Astrocyte (in vitro differentiated cells and primary cell): ENCODE data around the gene UBL7. TPM values are rescaled to one million over a fixed set of nuclear protein-coding genes. Genes with fewer than 3 reads are reported as not detected.
A peak's percentile ranks its signal among the peaks of the same experiment; 100 is the strongest.

Experiments
- DNase-seq: peaks from one replicate; pipeline ENCODE4 v3.0.0-alpha.2; 2010; ENCODE audit warnings: low read depth
- FAIRE-seq: peaks from 2 replicates; lab custom pipeline; 2011; peaks lifted over from hg19 to GRCh38; lab: Jason Lieb, UNC
- H2AFZ ChIP-seq: 2 replicates; pipeline ENCODE4 v1.6.0; 2012; ENCODE audit warnings: low read depth, low read length, inconsistent platforms
- H3K27ac ChIP-seq: 2 replicates; pipeline ENCODE4 v1.5.1; 2011; ENCODE audit warnings: low read depth, low read length, inconsistent platforms
- H3K27me3 ChIP-seq: 2 replicates; pipeline ENCODE4 v1.6.0; 2011; ENCODE audit warnings: low read length, inconsistent platforms; ENCODE audit not compliant: insufficient read depth
- H3K36me3 ChIP-seq: 2 replicates; pipeline ENCODE4 v1.5.1; 2011; ENCODE audit warnings: low read length, inconsistent platforms; ENCODE audit not compliant: insufficient read depth
- H3K4me1 ChIP-seq: 2 replicates; pipeline ENCODE4 v1.5.1; 2011; ENCODE audit warnings: low read length, inconsistent platforms; ENCODE audit not compliant: insufficient read depth
- H3K4me2 ChIP-seq: 2 replicates; pipeline ENCODE4 v1.6.0; 2012; ENCODE audit warnings: low read length, inconsistent platforms
- H3K4me3 ChIP-seq: 2 replicates; pipeline ENCODE4 v1.5.1; 2011; ENCODE audit warnings: low read depth, mild to moderate bottlenecking, low read length, inconsistent platforms; ENCODE audit not compliant: insufficient read depth
- H3K79me2 ChIP-seq: 2 replicates; pipeline ENCODE4 v1.6.0; 2012; ENCODE audit warnings: mild to moderate bottlenecking, low read length, inconsistent platforms; ENCODE audit not compliant: insufficient read depth
- H3K9ac ChIP-seq: 2 replicates; pipeline ENCODE4 v1.6.0; 2012; ENCODE audit warnings: mild to moderate bottlenecking, low read length, inconsistent platforms
- H3K9me3 ChIP-seq: 2 replicates; pipeline ENCODE4 v1.5.1; 2012; ENCODE audit warnings: low read depth, mild to moderate bottlenecking, low read length, inconsistent platforms; ENCODE audit not compliant: insufficient read depth
- H4K20me1 ChIP-seq: 2 replicates; pipeline ENCODE4 v1.6.0; 2012; ENCODE audit warnings: low read length, inconsistent platforms; ENCODE audit not compliant: insufficient read depth
- H3K27ac Mint-ChIP-seq: one replicate; pipeline ENCODE4 v1.8.0; 2021; ENCODE audit warnings: mild to moderate bottlenecking, mixed read lengths; ENCODE audit not compliant: unreplicated experiment
- H3K27me3 Mint-ChIP-seq: one replicate; pipeline ENCODE4 v1.8.0; 2021; ENCODE audit warnings: low read depth, mixed read lengths; ENCODE audit not compliant: unreplicated experiment
- H3K36me3 Mint-ChIP-seq: one replicate; pipeline ENCODE4 v1.8.0; 2021; ENCODE audit warnings: low read depth, mixed read lengths; ENCODE audit not compliant: unreplicated experiment
- H3K4me1 Mint-ChIP-seq: one replicate; pipeline ENCODE4 v1.8.0; 2021; ENCODE audit warnings: low read depth, mixed read lengths; ENCODE audit not compliant: unreplicated experiment
- H3K4me3 Mint-ChIP-seq: one replicate; pipeline ENCODE4 v1.8.0; 2021; ENCODE audit warnings: mild to moderate bottlenecking, moderate library complexity, mixed read lengths; ENCODE audit not compliant: unreplicated experiment
- H3K9me3 Mint-ChIP-seq: one replicate; pipeline ENCODE4 v1.8.0; 2021; ENCODE audit warnings: mild to moderate bottlenecking, mixed read lengths; ENCODE audit not compliant: unreplicated experiment
- EZH2 ChIP-seq: IDR thresholded peaks from 2 replicates; pipeline ENCODE4 v1.6.1; 2012; ENCODE audit warnings: mild to moderate bottlenecking, low read length, inconsistent platforms; ENCODE audit not compliant: insufficient read depth
- total RNA-seq: library from RNA; stranded (reverse); gene quantifications from 2 replicates; pipeline ENCODE4 v1.2.1, GENCODE V29; 2021
- TF ChIP-seq, protein P1 (sequence below): IDR thresholded peaks from 2 replicates; pipeline ENCODE4 v1.5.1; 2011; ENCODE audit warnings: low read depth, mild to moderate bottlenecking, inconsistent platforms, low read length, moderate library complexity; ENCODE audit not compliant: insufficient read depth

Gene UBL7
- total RNA-seq, 1 donor from 2014 or later = 40.9 TPM

DNA sequence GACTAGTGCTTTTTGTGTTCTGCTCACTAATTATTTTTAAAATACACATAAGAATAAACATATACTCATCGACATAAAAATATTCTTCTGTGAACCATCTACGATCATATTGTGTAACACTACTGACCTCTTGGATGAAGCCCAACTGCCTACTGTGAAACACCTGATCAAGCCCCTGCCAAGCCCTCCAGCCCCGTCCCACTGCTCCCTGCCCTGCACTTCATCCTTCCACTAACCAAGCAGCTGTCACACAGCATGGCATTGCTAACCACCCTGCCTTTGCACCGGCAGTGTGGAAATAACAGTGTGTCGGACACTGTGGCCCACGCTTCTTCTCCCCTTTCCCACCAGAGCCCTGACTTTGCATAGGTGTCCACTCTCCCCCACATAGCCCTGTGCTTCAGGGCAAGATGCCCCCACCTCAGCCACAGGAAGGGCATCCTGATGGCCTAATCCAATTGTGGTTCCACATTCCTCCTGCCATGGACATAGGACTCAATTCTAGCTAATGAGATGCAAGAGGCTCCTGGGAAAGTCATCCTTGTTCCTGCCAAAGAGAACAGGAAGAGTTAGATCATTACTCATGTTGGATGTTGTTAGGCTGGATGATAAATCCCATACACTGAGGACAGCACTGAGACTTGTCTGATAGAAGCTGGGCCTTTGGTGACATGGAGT lies 45.0 kb upstream of the UBL7 start:
- Histone ChIP-seq H3K4me3 (no peak overlapping the region), H3K36me3 (no peaks in the 10 kb centered on the region), H3K9me3 (no peaks in the 10 kb centered on the region), H2AFZ (no peak overlapping the region), H3K27ac (no peak overlapping the region), H4K20me1 (no peaks in the 10 kb centered on the region), H3K79me2 (no peaks in the 10 kb centered on the region), H3K4me2 (no peak overlapping the region), H3K4me1 (no peaks in the 10 kb centered on the region), H3K27me3 (no peaks in the 10 kb centered on the region), H3K9ac (no peak overlapping the region)
- Mint-ChIP-seq H3K4me1 (no peaks in the 10 kb centered on the region), H3K9me3 (peaks cover 3% of the 10 kb centered on the region), H3K4me3 (no peak overlapping the region), H3K36me3 (no peaks in the 10 kb centered on the region), H3K27me3 (no peaks in the 10 kb centered on the region), H3K27ac (no peak overlapping the region)
- peak; percentile 52 for FAIRE-seq
- DNase-seq = peak; percentile 57
- TF ChIP-seq, protein P1, sequence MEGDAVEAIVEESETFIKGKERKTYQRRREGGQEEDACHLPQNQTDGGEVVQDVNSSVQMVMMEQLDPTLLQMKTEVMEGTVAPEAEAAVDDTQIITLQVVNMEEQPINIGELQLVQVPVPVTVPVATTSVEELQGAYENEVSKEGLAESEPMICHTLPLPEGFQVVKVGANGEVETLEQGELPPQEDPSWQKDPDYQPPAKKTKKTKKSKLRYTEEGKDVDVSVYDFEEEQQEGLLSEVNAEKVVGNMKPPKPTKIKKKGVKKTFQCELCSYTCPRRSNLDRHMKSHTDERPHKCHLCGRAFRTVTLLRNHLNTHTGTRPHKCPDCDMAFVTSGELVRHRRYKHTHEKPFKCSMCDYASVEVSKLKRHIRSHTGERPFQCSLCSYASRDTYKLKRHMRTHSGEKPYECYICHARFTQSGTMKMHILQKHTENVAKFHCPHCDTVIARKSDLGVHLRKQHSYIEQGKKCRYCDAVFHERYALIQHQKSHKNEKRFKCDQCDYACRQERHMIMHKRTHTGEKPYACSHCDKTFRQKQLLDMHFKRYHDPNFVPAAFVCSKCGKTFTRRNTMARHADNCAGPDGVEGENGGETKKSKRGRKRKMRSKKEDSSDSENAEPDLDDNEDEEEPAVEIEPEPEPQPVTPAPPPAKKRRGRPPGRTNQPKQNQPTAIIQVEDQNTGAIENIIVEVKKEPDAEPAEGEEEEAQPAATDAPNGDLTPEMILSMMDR = no peak
- TF ChIP-seq EZH2 = no peak

DNA sequence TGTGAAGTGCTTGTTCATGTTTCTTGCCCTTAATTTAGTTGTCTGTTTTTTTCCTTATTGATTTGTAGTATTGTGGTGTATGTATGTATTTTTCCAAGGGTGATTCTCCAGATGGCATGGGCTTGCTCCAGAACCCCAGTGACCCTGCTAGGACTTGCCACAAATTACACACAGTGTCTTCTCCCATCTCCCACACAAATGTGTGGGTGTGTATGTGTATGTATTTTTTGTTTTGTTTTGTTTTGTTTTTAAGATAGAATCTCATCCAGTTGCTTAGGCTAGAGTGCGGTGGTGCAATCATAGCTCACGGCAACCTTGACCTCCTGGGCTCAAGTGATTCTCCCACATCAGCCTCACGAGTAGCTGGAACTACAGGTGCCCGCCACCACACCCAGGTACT lies 43.9 kb upstream of the UBL7 start:
- Histone ChIP-seq H3K27ac (no peak overlapping the region), H3K9ac (no peak overlapping the region), H4K20me1 (no peaks in the 10 kb centered on the region), H3K4me2 (no peak overlapping the region), H3K27me3 (no peaks in the 10 kb centered on the region), H3K4me1 (no peaks in the 10 kb centered on the region), H3K9me3 (no peaks in the 10 kb centered on the region), H3K79me2 (no peaks in the 10 kb centered on the region), H3K36me3 (no peaks in the 10 kb centered on the region), H2AFZ (no peak overlapping the region), H3K4me3 (no peak overlapping the region)
- no peaks in the 10 kb centered on the region for H3K4me1 Mint-ChIP-seq
- FAIRE-seq = no peak
- peaks cover 3% of the 10 kb centered on the region for H3K9me3 Mint-ChIP-seq
- no peak for TF ChIP-seq EZH2
- TF ChIP-seq, protein P1 = no peak
- DNase-seq = no peak
- no peaks in the 10 kb centered on the region for H3K36me3 Mint-ChIP-seq
- H3K27ac Mint-ChIP-seq = no peak overlapping the region
- no peaks in the 10 kb centered on the region for H3K27me3 Mint-ChIP-seq
- no peak overlapping the region for H3K4me3 Mint-ChIP-seq

DNA sequence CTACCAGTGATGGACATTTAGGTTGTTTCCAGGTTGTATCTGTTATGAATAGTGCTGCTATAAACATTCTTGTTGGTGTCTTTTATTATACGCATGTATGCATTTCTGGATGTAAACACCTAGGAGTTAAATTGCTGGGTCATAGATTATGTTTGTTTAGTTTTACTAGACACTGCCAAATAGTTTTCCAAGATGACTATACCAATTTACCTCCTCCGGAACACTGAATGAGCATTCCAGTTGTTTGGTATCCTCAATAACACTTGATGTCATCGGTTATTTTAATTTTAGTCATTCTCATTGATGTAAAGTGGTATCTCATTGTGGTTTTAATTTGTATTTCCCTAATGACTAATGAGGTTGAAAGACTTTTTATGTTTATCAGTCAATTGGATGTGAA lies 43.5 kb upstream of the UBL7 start:
- no peak overlapping the region for H3K27ac ChIP-seq
- Mint-ChIP-seq H3K4me3 (no peak overlapping the region), H3K36me3 (no peaks in the 10 kb centered on the region), H3K27me3 (no peaks in the 10 kb centered on the region), H3K27ac (no peak overlapping the region), H3K4me1 (no peaks in the 10 kb centered on the region), H3K9me3 (peaks cover 3% of the 10 kb centered on the region)
- no peaks in the 10 kb centered on the region for H3K4me1 ChIP-seq
- H3K36me3 ChIP-seq = no peaks in the 10 kb centered on the region
- H3K79me2 ChIP-seq = no peaks in the 10 kb centered on the region
- H3K27me3 ChIP-seq = no peaks in the 10 kb centered on the region
- DNase-seq (peak; percentile 25), FAIRE-seq (no peak)
- H4K20me1 ChIP-seq = no peaks in the 10 kb centered on the region
- H3K9me3 ChIP-seq = no peaks in the 10 kb centered on the region
- no peak overlapping the region for H3K9ac ChIP-seq
- no peak overlapping the region for H3K4me3 ChIP-seq
- TF ChIP-seq EZH2 = no peak
- TF ChIP-seq, protein P1 = no peak
- H2AFZ ChIP-seq = no peak overlapping the region
- no peak overlapping the region for H3K4me2 ChIP-seq
